K562 (cell line): ENCODE results near the gene EXT2. TPM values are rescaled to one million over a fixed set of nuclear protein-coding genes. Genes with fewer than 3 reads are reported as not detected.

Source experiments
- ATAC-seq: fragments of 200-7000 bp; cut with Tn5 transposase; 3 replicates; pipeline ENCODE4 v1.9.1; 2020; ENCODE audit warnings: moderate library complexity
- BruUV-seq: library from RNA; stranded (reverse); fragments of 400-500 nt; replicated peaks from 2 replicates; lab custom pipeline; 2021; lab: Mats Ljungman, UMichigan
- CTCF ChIA-PET: fragments of 300-600 bp; formaldehyde crosslinking; extraction: SDS; loops from one replicate; lab custom pipeline; 2021; ENCODE audit warnings: low intra/inter-chr PET ratio; lab: Yijun Ruan, JAX
- POLR2A ChIA-PET: fragments of 300-600, 350-650 bp; sonication (Branson Sonifier 250); formaldehyde crosslinking; extraction: SDS; loops from one replicate; lab custom pipeline; 2021; ENCODE audit warnings: antibody characterized with exemption, inconsistent platforms; lab: Yijun Ruan, JAX
- DNase-seq, 4 experiments: peaks; one replicate each; pipeline versions ENCODE4 v3.0.0 to v3.0.0-alpha.2; 2011 to 2018; ENCODE audit warnings: low spot score in 3 of 4, mixed read lengths in 3 of 4; ENCODE audit errors: extremely low read depth in 1 of 4
- FAIRE-seq: peaks from 2 replicates; lab custom pipeline; 2011; peaks lifted over from hg19 to GRCh38; lab: Jason Lieb, UNC
- H2AFZ ChIP-seq: 2 replicates; pipeline ENCODE4 v1.6.0; 2011; ENCODE audit warnings: low read depth, low read length, control low read depth, inconsistent platforms
- H3K27ac ChIP-seq: fragments of 200-600 bp; 3 replicates; pipeline ENCODE4 v1.8.0; 2011; ENCODE audit warnings: low read depth, mild to moderate bottlenecking, control low read depth, inconsistent platforms, low read length, moderate library complexity, mixed read lengths; ENCODE audit errors: extremely low read depth
- H3K27me3 ChIP-seq, 2 experiments: fragments of 300-600 bp in 1 of 2; 2 replicates in 1 of 2; 3 replicates in 1 of 2; pipeline versions ENCODE4 v1.6.0 to v1.8.0; 2011; ENCODE audit warnings: inconsistent platforms in 2 of 2, low read length in 2 of 2, mild to moderate bottlenecking in 1 of 2, mixed read lengths in 1 of 2, moderate library complexity in 1 of 2; ENCODE audit not compliant: control insufficient read depth in 2 of 2, insufficient read depth in 2 of 2
- H3K36me3 ChIP-seq: fragments of 300-600 bp; 3 replicates; pipeline ENCODE4 v1.8.0; 2011; ENCODE audit warnings: mild to moderate bottlenecking, low read length, inconsistent platforms; ENCODE audit not compliant: control insufficient read depth, insufficient read depth
- H3K4me1 ChIP-seq, 2 experiments: fragments of 200-600 bp in 1 of 2; replicated peaks in 1 of 2; 2 replicates in 1 of 2; 3 replicates in 1 of 2; pipeline versions ENCODE4 v1.5.1 to v1.8.0; 2011; ENCODE audit warnings: inconsistent platforms in 2 of 2, low read length in 2 of 2, mild to moderate bottlenecking in 1 of 2, mixed read lengths in 1 of 2, moderate library complexity in 1 of 2; ENCODE audit not compliant: control insufficient read depth in 2 of 2, insufficient read depth in 2 of 2
- H3K4me2 ChIP-seq: 2 replicates; pipeline ENCODE4 v1.6.1; 2011; ENCODE audit warnings: low read length, control low read depth, inconsistent platforms, mixed read lengths; ENCODE audit not compliant: insufficient read depth
- H3K4me3 ChIP-seq: fragments of 200-600 bp; sonication (generic), shearing (Covaris generic); 2 replicates; pipeline ENCODE4 v1.5.1; 2016; ENCODE audit warnings: control low read depth, inconsistent platforms
- H3K79me2 ChIP-seq: fragments of 200-600 bp; 3 replicates; pipeline ENCODE4 v1.8.0; 2011; ENCODE audit warnings: low read length, inconsistent platforms; ENCODE audit not compliant: control insufficient read depth, insufficient read depth
- H3K9ac ChIP-seq, 2 experiments: 2 replicates each; pipeline versions ENCODE4 v1.6.0 to v1.6.1; 2011; ENCODE audit warnings: low read depth in 2 of 2, low read length in 2 of 2, control low read depth in 1 of 2, inconsistent platforms in 1 of 2, mild to moderate bottlenecking in 1 of 2, mixed read lengths in 1 of 2; ENCODE audit not compliant: insufficient read depth in 1 of 2
- H3K9me1 ChIP-seq: one replicate; pipeline ENCODE4 v1.6.0; 2011; ENCODE audit warnings: inconsistent platforms, mild to moderate bottlenecking, low read length, moderate library complexity; ENCODE audit not compliant: control insufficient read depth, insufficient read depth
- H3K9me3 ChIP-seq: replicated peaks from 2 replicates; pipeline ENCODE4 v1.5.1; 2011; ENCODE audit warnings: low read depth, low read length, inconsistent platforms; ENCODE audit not compliant: control insufficient read depth, insufficient read depth
- H4K20me1 ChIP-seq: replicated peaks from 2 replicates; pipeline ENCODE4 v1.6.1; 2011; ENCODE audit warnings: low read length, inconsistent platforms, mixed read lengths; ENCODE audit not compliant: control insufficient read depth, insufficient read depth
- ASH1L ChIP-seq: fragments of 450-650 bp; IDR thresholded peaks from 2 replicates; pipeline ENCODE4 v1.6.1; 2018; ENCODE audit warnings: borderline replicate concordance, mild to moderate bottlenecking, low read depth; ENCODE audit not compliant: partially characterized antibody
- ATF3 ChIP-seq, 2 experiments: fragments of 450-650 bp in 1 of 2; sonication (generic) in 1 of 2; formaldehyde crosslinking in 1 of 2; IDR thresholded peaks in 1 of 2; conservative IDR thresholded peaks in 1 of 2; 2 replicates each; pipeline versions ENCODE4 v1.6.1 to v1.8.1; 2016 to 2023; ENCODE audit warnings: mild to moderate bottlenecking in 2 of 2, moderate library complexity in 2 of 2, inconsistent platforms in 1 of 2, missing genetic modification reagents in 1 of 2
- CBX1 ChIP-seq: sonication (generic); IDR thresholded peaks from 2 replicates; pipeline ENCODE4 v1.6.1; 2016; ENCODE audit warnings: antibody characterized with exemption, low read depth, mild to moderate bottlenecking
- CGGBP1 ChIP-seq: fragments of 250-450 bp; sonication (Bioruptor Pico); IDR thresholded peaks from 2 replicates; pipeline ENCODE4 v1.9.0; 2021; ENCODE audit warnings: mild to moderate bottlenecking
- CLOCK ChIP-seq: fragments of 250-450 bp; sonication (Bioruptor Pico); IDR thresholded peaks from 2 replicates; pipeline ENCODE4 v1.4.0; 2020; ENCODE audit warnings: mild to moderate bottlenecking, moderate library complexity, borderline replicate concordance
- E4F1 ChIP-seq: fragments of 250-450 bp; sonication (Bioruptor Pico); IDR thresholded peaks from 2 replicates; pipeline ENCODE4 v1.5.0; 2021; ENCODE audit warnings: mild to moderate bottlenecking, borderline replicate concordance
- GATAD2B ChIP-seq: fragments of 450-650 bp; IDR thresholded peaks from 2 replicates; pipeline ENCODE4 v1.6.1; 2017; ENCODE audit warnings: mild to moderate bottlenecking, borderline replicate concordance
- KLF1 ChIP-seq: fragments of 450-650 bp; IDR thresholded peaks from 2 replicates; pipeline ENCODE4 v1.6.1; 2016; ENCODE audit warnings: missing genetic modification characterization, missing compliant biosample characterization
- PHF21A ChIP-seq: fragments of 450-650 bp; IDR thresholded peaks from 2 replicates; pipeline ENCODE4 v1.6.1; 2017; ENCODE audit warnings: low read depth, borderline replicate concordance
- PTBP1 ChIP-seq: fragments of 200-400 bp; formaldehyde crosslinking; IDR thresholded peaks from 2 replicates; pipeline ENCODE4 v1.6.1; 2017; ENCODE audit warnings: low read depth, low read length
- SNAPC5 ChIP-seq: fragments of 250-450 bp; sonication (Bioruptor Pico); IDR thresholded peaks from 2 replicates; pipeline ENCODE4 v1.8.0; 2021; ENCODE audit warnings: moderate library complexity, mild to moderate bottlenecking, inconsistent platforms
- ZBTB49 ChIP-seq: sonication (generic); formaldehyde crosslinking; IDR thresholded peaks from 2 replicates; pipeline ENCODE4 v1.8.0; 2022; ENCODE audit warnings: missing genetic modification reagents, mild to moderate bottlenecking, borderline replicate concordance
- WGBS: fragments of 100-300 bp; shearing (Covaris generic); methylation state at CpG from one replicate; pipeline ENCODE4 v1.1.6; 2016; ENCODE audit warnings: low coverage, mixed read lengths; ENCODE audit not compliant: insufficient coverage; ENCODE audit errors: missing lambda C conversion rate; 5-methylcytosine and 5-hydroxymethylcytosine counted together
- in situ Hi-C: fragments of 300-500 bp; cut with MboI; formaldehyde crosslinking; loops from 4 replicates; pipeline ENCODE4 v1.15.0; 2018; ENCODE audit warnings: inconsistent platforms, mixed read lengths
- intact Hi-C: fragments of 100-400 bp; cut with micrococcal nuclease; formaldehyde crosslinking; loops from 2 replicates; pipeline ENCODE4 v1.14.2; 2022
- polyA plus RNA-seq, 8 experiments: library from polyadenylated mRNA; depleted of rRNA in 4 of 8; stranded (reverse) in 5 of 8; unstranded in 3 of 8; fragments of >200 nt; fragmentation: Nextera tagmentation in 2 of 8; fragmentation: Illumina TruSeq in 1 of 8; extraction: Ambion mirVana in 2 of 8; extraction: Trizol in 1 of 8; gene quantifications; 2 replicates each; pipeline versions ENCODE4 v1.2.1 to v1.2.3, GENCODE V29; 2011 to 2014; ENCODE audit warnings: inconsistent platforms in 1 of 8, missing spikeins in 1 of 8
- total RNA-seq, 7 experiments: library from RNA; depleted of rRNA in 6 of 7; stranded (reverse); fragments of >200 nt in 6 of 7; fragmentation: Illumina TruSeq in 2 of 7; extraction: Trizol in 2 of 7; gene quantifications; 2 replicates each; pipeline versions ENCODE4 v1.2.1 to v1.2.3, GENCODE V29; 2011 to 2021; ENCODE audit warnings: low replicate concordance in 1 of 7

EXT2 gene
- total and polyA plus RNA-seq, 9 of the 15 experiments (the other 6 are each of a cell fraction or from before 2014, with no cell fraction given), result 7.5 to 52.1 (median 38.1) TPM

GRCh38 chr11:44190883-44191230 is 95.4 kb downstream of the EXT2 start:
- WGBS, result 62% methylated on average over 2 of the region's 2 CpGs
- DNase-seq (no peak), FAIRE-seq (no peak), ATAC-seq (no peak)
- Histone ChIP-seq H3K27ac (no peak overlapping the region), H3K4me2 (no peak overlapping the region), H3K9me1 (no peaks in the 10 kb centered on the region), H3K36me3 (no peaks in the 10 kb centered on the region), H3K27me3 (no peaks in the 10 kb centered on the region), H2AFZ (no peak overlapping the region), H3K4me3 (no peak overlapping the region), H3K9ac (no peak overlapping the region), H4K20me1 (no peaks in the 10 kb centered on the region), H3K4me1 (no peaks in the 10 kb centered on the region), H3K9me3 (peaks cover 5% of the 10 kb centered on the region), H3K79me2 (no peaks in the 10 kb centered on the region)
- BruUV-seq, result no TSS peak
- POLR2A ChIA-PET, result interaction anchor here (0.6 to 1.7 kb wide), 5 partner anchors 13 to 142 kb away, joined by 3 to 6 read pairs (median 3); no protein-coding TSS in a partner anchor
- CTCF ChIA-PET, result no interaction called here
- intact Hi-C loops, result no loop called here
- in situ Hi-C loops, result no loop called here
- TF ChIP-seq CGGBP1 (no peak), PTBP1 (no peak), CLOCK (CRISPR knock-in tag) (no peak), CBX1 (no peak), ZBTB49 (no peak), PHF21A (no peak), ATF3 (IDR thresholded peaks at IDR 0.05) (no peak), ATF3 (CRISPR knock-in tag; conservative IDR thresholded peaks at IDR 0.05) (no peak), E4F1 (CRISPR knock-in tag) (no peak), SNAPC5 (CRISPR knock-in tag) (no peak), ASH1L (no peak), KLF1 (tag) (no peak), GATAD2B (no peak)
